ENCODE measurements around the gene ABCA10.

GRCh38 chr17:69192754-69193153, 35.9 kb downstream of the ABCA10 start:
- no peak for TF ChIP-seq JUN (IDR thresholded peaks at IDR 0.05; ENCODE audit: low read depth, low read length)
- TF ChIP-seq SP1 (IDR thresholded peaks at IDR 0.05; ENCODE audit: low read depth, low read length), result no peak
- TF ChIP-seq CTCF (IDR thresholded peaks at IDR 0.05; ENCODE audit: control extremely low read depth in 1 of 3, insufficient read depth in 1 of 3, low read depth in 1 of 3, low read length in 3 of 3), result no peak
- no peak for TF ChIP-seq CEBPB (IDR thresholded peaks at IDR 0.05; ENCODE audit: low read depth, low read length)
- no peak for TF ChIP-seq CBX5 (IDR thresholded peaks at IDR 0.05; ENCODE audit: low read depth, low read length)
- TF ChIP-seq ZNF274 (IDR thresholded peaks at IDR 0.05; ENCODE audit: borderline replicate concordance, extremely low read depth, low read length), result no peak
- TF ChIP-seq, protein P1, sequence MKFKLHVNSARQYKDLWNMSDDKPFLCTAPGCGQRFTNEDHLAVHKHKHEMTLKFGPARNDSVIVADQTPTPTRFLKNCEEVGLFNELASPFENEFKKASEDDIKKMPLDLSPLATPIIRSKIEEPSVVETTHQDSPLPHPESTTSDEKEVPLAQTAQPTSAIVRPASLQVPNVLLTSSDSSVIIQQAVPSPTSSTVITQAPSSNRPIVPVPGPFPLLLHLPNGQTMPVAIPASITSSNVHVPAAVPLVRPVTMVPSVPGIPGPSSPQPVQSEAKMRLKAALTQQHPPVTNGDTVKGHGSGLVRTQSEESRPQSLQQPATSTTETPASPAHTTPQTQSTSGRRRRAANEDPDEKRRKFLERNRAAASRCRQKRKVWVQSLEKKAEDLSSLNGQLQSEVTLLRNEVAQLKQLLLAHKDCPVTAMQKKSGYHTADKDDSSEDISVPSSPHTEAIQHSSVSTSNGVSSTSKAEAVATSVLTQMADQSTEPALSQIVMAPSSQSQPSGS (IDR thresholded peaks at IDR 0.05; ENCODE audit: low read length), result no peak
- TF ChIP-seq TBP (IDR thresholded peaks at IDR 0.05; ENCODE audit: low read depth, low read length), result no peak
- no peak for TF ChIP-seq GABPA (IDR thresholded peaks at IDR 0.05; ENCODE audit: borderline replicate concordance, insufficient read depth, low read length)
- no peak for TF ChIP-seq NANOG (IDR thresholded peaks at IDR 0.05; ENCODE audit: insufficient read depth, low read depth, low read length, poor library complexity, severe bottlenecking)
- TF ChIP-seq EGR1 (IDR thresholded peaks at IDR 0.05; ENCODE audit: borderline replicate concordance, low read depth, low read length), result no peak
- no peak for TF ChIP-seq NRF1 (IDR thresholded peaks at IDR 0.05; ENCODE audit: low read depth, low read length)
- TF ChIP-seq MAFK (IDR thresholded peaks at IDR 0.05; ENCODE audit: low read depth, low read length), result no peak
